Limb (tissue), 2 donors: ENCODE measurements around the gene LRP2.

Experiments used
- DNase-seq, 2 donors: peaks; one replicate each; pipeline ENCODE4 v3.0.0-alpha.2; 2016; ENCODE audit errors: extremely low spot score in 2 of 2

The LRP2 gene

GRCh38 chr2:169129703-169130243 lies 232.6 kb downstream of the LRP2 start:
- no peak for DNase-seq

GRCh38 chr2:169119851-169120250 lies 242.5 kb downstream of the LRP2 start:
- no peak for DNase-seq

- no peak for DNase-seq
Observed at GRCh38 chr2:169119123-169119760, 243.1 kb downstream of the LRP2 start.

GRCh38 chr2:169118060-169118459 lies 244.3 kb downstream of the LRP2 start:
- no peak for DNase-seq

- DNase-seq: no peak
Observed at GRCh38 chr2:169116993-169117392, 245.3 kb downstream of the LRP2 start.

- DNase-seq: no peak
Observed at GRCh38 chr2:169116327-169116726, 246.0 kb downstream of the LRP2 start.

- DNase-seq: no peak
Observed at GRCh38 chr2:169114056-169114455, 248.3 kb downstream of the LRP2 start.

GRCh38 chr2:169112841-169113240 lies 249.5 kb downstream of the LRP2 start:
- DNase-seq: no peak

- DNase-seq: no peak
Observed at GRCh38 chr2:169110916-169111315, 251.4 kb downstream of the LRP2 start.

- no peak for DNase-seq
Observed at GRCh38 chr2:169110419-169110818, 251.9 kb downstream of the LRP2 start.

GRCh38 chr2:169109502-169110409 lies 252.6 kb downstream of the LRP2 start:
- DNase-seq: peak; percentile 76 to 85

- DNase-seq: no peak
Observed at GRCh38 chr2:169108099-169108884, 254.0 kb downstream of the LRP2 start.

- DNase-seq: no peak
Observed at GRCh38 chr2:169107645-169108044, 254.7 kb downstream of the LRP2 start.

GRCh38 chr2:169106563-169107545 lies 255.5 kb downstream of the LRP2 start:
- no peak for DNase-seq

- no peak for DNase-seq
Observed at GRCh38 chr2:169106134-169106533, 256.2 kb downstream of the LRP2 start.

- DNase-seq: no peak
Observed at GRCh38 chr2:169105476-169105875, 256.9 kb downstream of the LRP2 start.

GRCh38 chr2:169104848-169105247 lies 257.5 kb downstream of the LRP2 start:
- no peak for DNase-seq

- DNase-seq: no peak
Observed at GRCh38 chr2:169095621-169096105, 266.7 kb downstream of the LRP2 start.

- no peak for DNase-seq
Observed at GRCh38 chr2:169094676-169095075, 267.7 kb downstream of the LRP2 start.

GRCh38 chr2:169093535-169093934 lies 268.8 kb downstream of the LRP2 start:
- no peak for DNase-seq
